Metanephros (tissue), 1 donor: ENCODE data around the gene ZCCHC3. TPM values are rescaled to one million over a fixed set of nuclear protein-coding genes. Genes with fewer than 3 reads are reported as not detected.

Experiments used
- total RNA-seq: library from RNA; depleted of rRNA; stranded (reverse); fragments of >200 nt; gene quantifications from one replicate; pipeline ENCODE4 v1.2.3, GENCODE V29; 2014

Gene ZCCHC3
- 36.1 TPM for total RNA-seq

GRCh38 chr20:297098-297924, at the start of gene ZCCHC3:
ZCCHC3 (plus strand) TSS chr20:297570; CDS start chr20:297587, 17 bp downstream.

GRCh38 chr20:257419-257818, 40.0 kb upstream of the ZCCHC3 start, which contains the start of gene DEFB132:
DEFB132 (plus strand) TSS chr20:257724; CDS start chr20:257779, 55 bp downstream.

GRCh38 chr20:290084-290831, 7.1 kb upstream of the ZCCHC3 start, which contains the start of gene C20orf96:
C20orf96 (minus strand) TSS chr20:290750; CDS start chr20:290610, 140 bp downstream.

GRCh38 chr20:325045-325888, 27.9 kb downstream of the ZCCHC3 start, which contains the start of gene SOX12:
SOX12 (plus strand) TSS chr20:325552; CDS start chr20:325925, 373 bp downstream.

GRCh38 chr20:346640-347316, 49.4 kb downstream of the ZCCHC3 start, which contains the start of gene NRSN2:
NRSN2 (plus strand) TSS chr20:347111; CDS start chr20:349644, 2,533 bp downstream.

Other genes starting within 250 kb of the ZCCHC3 start
- gene DEFB125, start 209.9 kb upstream of the ZCCHC3 start, total RNA-seq, result not detected
- not detected for gene DEFB126, start 155.0 kb upstream of the ZCCHC3 start, total RNA-seq
- not detected for gene DEFB127, start 140.1 kb upstream of the ZCCHC3 start, total RNA-seq
- not detected for gene DEFB128, start 107.9 kb upstream of the ZCCHC3 start, total RNA-seq
- gene DEFB129, start 70.3 kb upstream of the ZCCHC3 start, total RNA-seq, result not detected
- gene DEFB132, start 39.8 kb upstream of the ZCCHC3 start, total RNA-seq, result 0.18 TPM
- gene C20orf96, start 6.8 kb upstream of the ZCCHC3 start, total RNA-seq, result 17.0 TPM
- gene SOX12, start 28.0 kb downstream of the ZCCHC3 start, total RNA-seq, result 15.1 TPM
- 19.0 TPM for gene NRSN2, start 49.5 kb downstream of the ZCCHC3 start, total RNA-seq
- gene TRIB3, start 83.2 kb downstream of the ZCCHC3 start, total RNA-seq, result 7.0 TPM
- 102 TPM for gene RBCK1, start 110.7 kb downstream of the ZCCHC3 start, total RNA-seq
- 30.1 TPM for gene TBC1D20, start 165.0 kb downstream of the ZCCHC3 start, total RNA-seq
- gene CSNK2A1, start 246.2 kb downstream of the ZCCHC3 start, total RNA-seq, result 133 TPM